ENCODE data around the gene TBC1D22A.
"Not testable (repeated sequence)": the region's sequence is repeated elsewhere in the genome, so short reads cannot be mapped to it uniquely, and the experiment has no call there.

The TBC1D22A gene

GRCh38 chr22:46762238-46763050 is at the start of gene TBC1D22A:
TBC1D22A (plus strand) TSS chr22:46762650; CDS start chr22:46762787, 137 bp downstream.
- peak; percentile 88 for DNase-seq (ENCODE audit: low read depth)

DNA sequence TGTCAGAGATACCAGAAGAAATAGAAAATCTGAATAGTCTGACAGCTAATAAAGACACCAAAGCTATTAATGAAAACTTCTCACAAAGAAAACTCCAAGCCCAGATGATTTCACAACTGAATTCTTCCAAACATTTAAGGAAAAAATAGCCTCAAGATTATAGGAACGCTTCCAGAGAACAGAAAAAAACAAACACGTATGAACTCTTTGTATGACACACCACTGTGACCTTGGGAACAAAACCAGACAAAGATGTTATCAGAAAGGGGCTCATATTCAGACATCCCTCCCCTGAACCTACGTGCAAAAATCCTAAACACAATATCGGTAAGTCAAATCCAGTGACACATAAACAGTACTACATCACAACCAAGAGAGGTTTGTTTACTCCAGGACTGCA is 47.9 kb upstream of the TBC1D22A start:
- no peak for DNase-seq (ENCODE audit: low read depth)

- no peak for DNase-seq (ENCODE audit: low read depth)
These were observed 42.5 kb upstream of the TBC1D22A start for GRCh38 chr22:46719921-46720320.

GRCh38 chr22:46721501-46722085 is 40.9 kb upstream of the TBC1D22A start:
- DNase-seq (ENCODE audit: low read depth), result no peak

DNA sequence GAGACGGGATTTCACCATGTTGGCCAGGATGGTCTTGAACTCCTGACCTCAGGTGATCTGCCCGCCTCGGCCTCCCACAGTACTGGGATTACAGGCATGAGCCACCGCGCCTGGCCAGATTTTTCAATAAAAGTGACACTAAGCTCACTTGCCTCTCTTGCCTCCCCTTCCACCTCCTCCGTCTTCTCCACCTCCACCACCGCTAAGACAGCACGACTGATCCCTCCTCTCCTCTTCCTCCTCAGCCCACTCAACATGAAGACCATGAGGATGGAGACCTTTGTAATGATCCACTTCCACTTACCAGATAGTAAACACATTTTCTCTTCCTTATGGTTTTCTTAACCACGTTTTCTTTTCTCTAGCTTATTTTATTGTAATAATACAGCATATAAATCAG is 38.6 kb upstream of the TBC1D22A start:
- DNase-seq (ENCODE audit: low read depth), result no peak

GRCh38 chr22:46725096-46725495 is 37.4 kb upstream of the TBC1D22A start:
- DNase-seq (ENCODE audit: low read depth), result no peak

DNA sequence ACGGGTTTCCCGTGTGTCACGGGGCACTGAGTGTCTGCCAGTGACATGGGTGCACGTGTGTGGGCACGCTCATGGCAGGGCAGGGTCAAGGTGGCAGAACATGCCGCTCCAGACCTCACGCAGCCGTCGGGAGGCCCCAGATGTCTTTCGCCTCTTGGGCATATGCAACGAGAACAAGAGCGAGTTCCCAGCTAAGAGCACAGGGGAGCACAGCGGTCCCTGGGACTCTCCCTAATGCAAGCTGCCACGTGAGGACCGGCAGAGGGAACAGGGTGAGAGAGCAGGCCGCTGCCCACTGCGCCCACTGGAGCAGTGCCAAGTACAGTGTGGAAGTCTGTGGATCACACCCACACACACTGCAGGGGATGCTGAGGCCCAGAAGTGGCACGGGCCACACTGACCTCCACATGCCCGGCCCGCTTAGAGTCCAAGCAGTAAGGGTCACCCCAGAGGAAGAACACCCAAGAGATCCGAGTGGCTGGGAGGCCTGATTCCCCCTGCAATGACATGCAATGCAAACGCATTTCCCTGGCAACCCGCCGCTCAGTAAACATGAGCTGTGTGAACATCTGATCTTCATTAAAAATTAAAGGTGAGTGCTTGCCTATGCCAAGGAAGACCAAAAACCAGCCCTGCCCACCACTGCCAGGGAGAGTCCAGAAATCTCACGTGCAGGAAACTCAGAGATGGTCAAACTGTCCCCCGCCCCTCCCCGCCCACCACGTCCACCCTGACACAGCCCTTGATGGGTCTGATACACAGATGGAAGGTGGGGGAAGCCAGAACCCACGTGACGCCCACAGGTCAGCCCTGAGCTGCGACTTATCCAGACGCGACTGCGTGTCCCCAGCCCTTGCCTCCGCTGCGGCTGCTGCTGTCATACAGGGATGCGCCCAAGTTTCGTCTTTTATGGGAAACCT is 36.1 kb upstream of the TBC1D22A start:
- DNase-seq (ENCODE audit: low read depth), result no peak

DNA sequence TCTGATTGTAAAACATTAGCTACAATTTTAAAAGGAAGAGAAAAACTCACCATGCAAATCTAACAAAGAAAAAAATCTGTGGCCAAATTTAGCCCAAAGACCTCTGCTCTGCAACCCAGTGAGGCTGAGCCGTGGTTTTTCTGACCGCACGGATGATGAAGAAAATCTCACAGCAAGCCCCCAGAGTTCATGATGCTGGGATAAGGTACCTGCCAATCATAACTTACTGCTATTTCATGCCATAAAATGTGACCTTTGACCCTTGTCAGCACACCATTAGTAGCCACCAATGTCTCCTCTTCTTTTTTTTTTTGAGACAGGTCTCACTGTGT is 35.5 kb upstream of the TBC1D22A start:
- no peak for DNase-seq (ENCODE audit: low read depth)

DNA sequence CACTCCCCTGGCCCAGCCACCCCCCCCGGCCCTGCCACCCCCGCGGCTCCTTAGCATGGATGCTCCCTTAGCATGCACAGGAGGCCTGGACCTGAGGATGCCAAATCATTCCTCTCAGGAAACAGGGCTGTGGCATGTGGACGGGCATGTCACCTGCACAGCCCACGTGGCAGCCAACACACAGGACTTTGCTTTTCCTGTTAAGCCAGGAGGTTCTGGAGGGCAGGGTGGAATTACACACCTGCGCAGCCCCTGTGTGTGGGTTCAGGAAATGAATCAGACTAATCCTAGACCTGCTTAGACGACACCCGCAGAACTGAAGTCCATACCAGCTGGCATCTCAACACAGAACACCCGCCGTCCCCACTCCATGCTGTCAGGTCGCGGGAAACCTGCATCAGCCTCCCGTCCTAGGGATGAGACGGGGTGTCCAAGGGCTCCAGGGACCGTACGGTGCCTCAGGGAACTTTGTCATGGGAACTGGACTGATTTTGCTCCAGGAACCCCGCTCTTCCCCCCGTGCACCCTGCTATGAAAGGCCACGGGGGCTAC is 34.6 kb upstream of the TBC1D22A start:
- DNase-seq (ENCODE audit: low read depth), result no peak

GRCh38 chr22:46728470-46728869 is 34.0 kb upstream of the TBC1D22A start:
- DNase-seq (ENCODE audit: low read depth), result no peak

GRCh38 chr22:46730568-46731245 is 31.7 kb upstream of the TBC1D22A start:
- no peak for DNase-seq (ENCODE audit: low read depth)

DNA sequence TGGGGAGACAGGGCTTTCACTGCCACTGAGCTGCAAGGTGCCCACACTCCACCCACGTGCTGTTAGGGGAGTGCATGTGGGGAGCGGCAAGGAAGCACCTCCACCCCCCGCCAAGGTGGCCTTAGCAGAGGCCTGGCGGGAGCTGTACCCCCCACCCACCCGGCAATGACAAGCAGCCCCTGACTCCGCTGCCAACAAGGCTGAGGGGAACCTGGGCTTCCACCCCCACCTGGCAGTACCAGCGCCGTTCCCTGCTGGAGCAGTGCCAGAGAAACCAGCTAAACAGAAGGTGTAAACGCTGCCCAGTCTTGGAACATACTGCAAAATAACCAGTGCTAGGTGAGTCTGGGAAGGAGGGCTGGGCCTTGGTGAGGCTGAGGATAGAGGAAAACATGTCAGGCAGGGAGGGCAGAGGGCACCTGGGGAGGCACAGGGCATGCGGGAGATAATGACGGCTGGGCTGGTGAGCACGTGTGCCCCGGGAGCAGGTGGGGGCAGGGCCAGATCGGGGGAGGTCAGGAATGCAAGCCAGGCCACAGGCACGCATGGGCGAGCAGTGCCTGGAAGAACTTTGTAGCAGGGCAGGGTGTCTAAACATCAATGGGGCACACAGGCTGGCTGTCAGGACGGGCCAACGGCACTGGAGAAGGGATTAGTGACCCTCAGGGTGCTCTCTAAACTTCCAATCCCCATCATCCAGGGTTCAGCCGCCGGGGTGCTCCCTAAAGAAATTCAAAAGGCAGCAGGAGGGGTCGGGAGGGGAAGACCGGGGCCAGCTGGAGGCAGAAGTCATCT is 31.0 kb upstream of the TBC1D22A start:
- no peak for DNase-seq (ENCODE audit: low read depth)

DNA sequence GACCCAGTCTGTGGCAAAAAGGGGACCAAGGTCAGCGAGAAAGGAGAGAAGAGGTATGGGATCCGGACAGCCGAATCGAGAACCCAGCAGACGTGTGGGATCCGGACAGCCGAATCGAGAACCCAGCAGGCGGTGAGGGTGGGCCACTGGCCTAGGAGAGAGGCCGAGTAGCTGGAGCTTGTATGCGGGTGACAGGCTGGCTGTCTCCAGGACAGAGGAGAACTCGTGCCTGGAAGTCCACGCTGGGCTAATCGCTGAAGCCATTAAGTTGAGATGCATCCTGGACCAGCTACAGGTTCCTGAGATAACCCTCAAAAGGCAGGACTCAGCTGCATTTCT is 30.4 kb upstream of the TBC1D22A start:
- DNase-seq (ENCODE audit: low read depth), result no peak

DNA sequence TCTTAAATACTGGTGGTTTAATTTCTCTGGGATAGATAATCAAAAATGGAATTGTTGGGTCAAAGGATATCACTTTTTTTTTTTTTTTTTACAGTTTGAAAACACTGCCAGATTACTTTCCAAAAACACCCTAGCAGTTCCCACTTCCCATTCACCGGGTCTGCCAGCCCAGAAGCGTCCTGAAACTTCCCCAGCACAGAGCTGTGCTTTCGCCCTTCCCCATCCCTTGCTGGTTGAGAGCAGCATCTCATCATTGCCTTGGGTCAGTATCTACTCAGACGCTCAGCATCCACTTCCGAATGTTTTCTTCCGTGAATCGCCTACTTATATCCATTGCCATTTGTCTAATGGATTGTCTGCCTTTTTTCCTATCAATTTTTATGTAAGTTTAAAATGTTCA is 29.9 kb upstream of the TBC1D22A start:
- DNase-seq (ENCODE audit: low read depth), result no peak

DNA sequence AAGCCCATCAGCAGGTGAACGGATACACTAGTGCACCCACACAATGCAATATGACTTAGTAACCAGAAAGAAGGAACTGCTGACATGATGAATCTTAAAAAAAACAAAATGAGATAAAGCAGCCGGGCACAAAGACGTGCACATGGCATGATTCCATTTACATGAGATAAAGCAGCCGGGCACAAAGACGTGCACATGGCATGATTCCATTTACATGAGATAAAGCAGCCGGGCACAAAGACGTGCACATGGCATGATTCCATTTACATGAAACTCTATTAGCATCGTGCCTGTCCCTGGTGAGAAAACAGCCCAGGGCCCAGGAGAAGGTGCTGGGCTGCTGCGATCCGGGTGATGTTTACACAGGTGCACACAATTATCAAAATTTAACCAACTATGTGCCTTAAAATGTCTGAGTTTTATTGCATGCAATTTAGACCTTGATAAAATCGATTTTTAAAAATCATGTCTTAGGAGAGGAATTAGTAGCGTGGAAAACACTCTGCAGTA is 28.2 kb upstream of the TBC1D22A start:
- DNase-seq (ENCODE audit: low read depth), result not testable (repeated sequence)

DNA sequence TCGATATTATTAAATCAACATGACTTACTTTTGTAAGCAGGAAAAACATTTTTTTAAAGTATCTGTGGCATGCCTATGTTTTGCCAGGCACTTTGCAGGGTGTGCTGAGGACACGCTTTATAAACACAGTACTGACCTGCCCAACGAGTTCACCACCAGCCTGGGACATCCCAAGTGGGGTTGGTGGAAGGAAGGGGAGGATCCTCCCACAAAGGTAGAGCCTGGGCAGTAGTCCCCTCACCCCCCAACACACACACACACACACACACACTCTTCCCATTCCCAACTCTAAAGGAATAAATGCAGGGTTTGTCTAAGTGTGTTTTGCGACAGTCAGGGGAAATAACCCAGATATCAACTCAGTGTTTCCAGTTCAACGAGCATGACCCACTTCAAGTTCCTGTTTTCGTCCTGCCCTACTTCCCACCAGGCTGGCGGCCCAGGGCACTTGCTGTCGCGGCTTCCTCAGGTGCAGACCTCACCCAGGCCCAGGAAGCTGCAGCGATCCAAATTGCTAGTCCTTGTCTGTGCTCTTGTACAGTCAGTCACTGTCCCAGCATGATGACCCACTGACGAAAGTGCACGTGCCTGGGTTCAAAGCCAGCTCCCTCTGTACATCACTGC is 27.5 kb upstream of the TBC1D22A start:
- DNase-seq (ENCODE audit: low read depth), result peak; percentile 77

DNA sequence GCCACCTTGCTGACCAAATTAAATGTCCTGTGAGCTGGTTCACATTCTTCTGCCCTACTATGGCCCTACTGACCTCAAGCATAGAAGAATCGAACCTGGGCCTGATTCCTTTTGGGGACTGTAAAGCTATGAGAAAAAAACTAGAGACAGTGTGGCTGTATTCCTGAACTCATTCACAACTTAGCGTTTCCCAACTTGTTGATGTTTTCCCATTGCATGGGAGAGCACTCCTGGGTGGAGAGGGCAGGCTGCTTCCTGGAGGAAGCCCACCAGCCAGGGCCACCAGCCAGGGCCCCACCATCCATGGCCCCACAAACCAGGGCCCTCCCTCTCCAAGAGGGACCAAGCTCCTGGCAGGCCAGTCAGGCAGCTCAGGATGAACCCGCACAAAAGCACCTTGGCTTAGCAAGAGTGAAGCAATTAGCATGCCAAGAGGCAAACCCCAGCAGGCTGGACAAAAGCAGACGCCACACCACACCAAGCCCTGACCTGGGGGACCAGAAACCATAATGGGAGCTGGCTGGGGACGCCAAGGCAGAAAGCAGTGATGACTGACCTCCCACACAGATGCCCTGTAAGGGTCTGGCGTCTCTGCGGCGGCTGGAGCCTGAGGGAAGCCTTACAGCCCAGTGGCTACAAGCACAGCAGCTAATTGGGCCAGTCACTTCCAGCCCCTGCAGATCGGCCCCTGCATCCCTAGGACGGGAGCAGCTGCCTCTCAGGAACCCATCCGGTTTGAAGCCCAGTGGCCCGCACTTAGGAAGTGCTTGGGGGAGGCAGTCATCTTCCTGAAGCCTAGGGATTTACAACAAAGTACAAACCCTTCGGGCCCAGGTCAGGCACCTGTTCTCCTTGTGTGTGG is 26.5 kb upstream of the TBC1D22A start:
- no peak for DNase-seq (ENCODE audit: low read depth)

- DNase-seq (ENCODE audit: low read depth), result no peak
These were observed 25.7 kb upstream of the TBC1D22A start for GRCh38 chr22:46736705-46737104.

Measured in T-helper 22 cell (primary cell).